Activated naive CD4-positive, alpha-beta T cell treated with anti-CD3 and anti-CD28 coated beads, Interleukin-2, amount 50 U/mL, for 24 hours (primary cell): ENCODE results near the gene SLCO4C1.

ENCODE experiments used
- H3K27ac Mint-ChIP-seq: one replicate; pipeline ENCODE4 v1.8.0; 2021; ENCODE audit warnings: mild to moderate bottlenecking, mixed read lengths
- H3K27me3 Mint-ChIP-seq: one replicate; pipeline ENCODE4 v1.8.0; 2021; ENCODE audit warnings: mixed read lengths
- H3K36me3 Mint-ChIP-seq: one replicate; pipeline ENCODE4 v1.8.0; 2021; ENCODE audit warnings: mixed read lengths
- H3K4me1 Mint-ChIP-seq: one replicate; pipeline ENCODE4 v1.8.0; 2021; ENCODE audit warnings: mixed read lengths
- H3K4me3 Mint-ChIP-seq: one replicate; pipeline ENCODE4 v1.8.0; 2021; ENCODE audit warnings: mild to moderate bottlenecking, mixed read lengths
- H3K9me3 Mint-ChIP-seq: one replicate; pipeline ENCODE4 v1.8.0; 2021; ENCODE audit warnings: mixed read lengths

The SLCO4C1 gene

GRCh38 chr5:102223542-102224477 lies 72.3 kb downstream of the SLCO4C1 start:
- Mint-ChIP-seq H3K27ac (no peak overlapping the region), H3K36me3 (no peaks in the 10 kb centered on the region), H3K4me1 (no peaks in the 10 kb centered on the region), H3K9me3 (no peaks in the 10 kb centered on the region), H3K4me3 (no peak overlapping the region), H3K27me3 (peaks cover 2% of the 10 kb centered on the region)

GRCh38 chr5:102222772-102223171 lies 73.3 kb downstream of the SLCO4C1 start:
- no peaks in the 10 kb centered on the region for H3K9me3 Mint-ChIP-seq

GRCh38 chr5:102221949-102222348 lies 74.1 kb downstream of the SLCO4C1 start:
- no peaks in the 10 kb centered on the region for H3K4me1 Mint-ChIP-seq
- H3K27ac Mint-ChIP-seq, result no peak overlapping the region
- H3K36me3 Mint-ChIP-seq, result no peaks in the 10 kb centered on the region
- H3K4me3 Mint-ChIP-seq, result no peak overlapping the region
- no peaks in the 10 kb centered on the region for H3K9me3 Mint-ChIP-seq
- peaks cover 2% of the 10 kb centered on the region for H3K27me3 Mint-ChIP-seq

More at GRCh38 chr5:102222772-102223171, 73.3 kb downstream of the SLCO4C1 start:
- H3K27me3 Mint-ChIP-seq, result peaks cover 2% of the 10 kb centered on the region
- H3K27ac Mint-ChIP-seq, result no peak overlapping the region
- no peaks in the 10 kb centered on the region for H3K4me1 Mint-ChIP-seq
- H3K36me3 Mint-ChIP-seq, result no peaks in the 10 kb centered on the region
- H3K4me3 Mint-ChIP-seq, result no peak overlapping the region

GRCh38 chr5:102218159-102218558 lies 77.9 kb downstream of the SLCO4C1 start:
- Mint-ChIP-seq H3K4me3 (no peak overlapping the region), H3K9me3 (no peaks in the 10 kb centered on the region), H3K36me3 (no peaks in the 10 kb centered on the region)

GRCh38 chr5:102216678-102217077 lies 79.4 kb downstream of the SLCO4C1 start:
- H3K4me3 Mint-ChIP-seq, result no peak overlapping the region
- no peaks in the 10 kb centered on the region for H3K4me1 Mint-ChIP-seq
- H3K27me3 Mint-ChIP-seq, result peaks cover 2% of the 10 kb centered on the region
- no peak overlapping the region for H3K27ac Mint-ChIP-seq
- no peaks in the 10 kb centered on the region for H3K36me3 Mint-ChIP-seq
- H3K9me3 Mint-ChIP-seq, result no peaks in the 10 kb centered on the region

More at GRCh38 chr5:102218159-102218558, 77.9 kb downstream of the SLCO4C1 start:
- Mint-ChIP-seq H3K27ac (no peak overlapping the region), H3K27me3 (peaks cover 2% of the 10 kb centered on the region), H3K4me1 (no peaks in the 10 kb centered on the region)

- H3K27me3 Mint-ChIP-seq, result no peaks in the 10 kb centered on the region
- H3K27ac Mint-ChIP-seq, result no peak overlapping the region
- no peak overlapping the region for H3K4me3 Mint-ChIP-seq
- H3K36me3 Mint-ChIP-seq, result no peaks in the 10 kb centered on the region
- no peaks in the 10 kb centered on the region for H3K4me1 Mint-ChIP-seq
- no peaks in the 10 kb centered on the region for H3K9me3 Mint-ChIP-seq
Observed at GRCh38 chr5:102211165-102211564, 84.9 kb downstream of the SLCO4C1 start.

- Mint-ChIP-seq H3K4me3 (no peak overlapping the region), H3K9me3 (no peaks in the 10 kb centered on the region), H3K27me3 (peaks cover 3% of the 10 kb centered on the region), H3K27ac (no peak overlapping the region), H3K36me3 (no peaks in the 10 kb centered on the region), H3K4me1 (no peaks in the 10 kb centered on the region)
Observed at GRCh38 chr5:102200861-102201260, 95.2 kb downstream of the SLCO4C1 start.

- no peak overlapping the region for H3K27ac Mint-ChIP-seq
- no peaks in the 10 kb centered on the region for H3K4me1 Mint-ChIP-seq
- no peak overlapping the region for H3K4me3 Mint-ChIP-seq
- H3K9me3 Mint-ChIP-seq, result peaks cover 6% of the 10 kb centered on the region
- H3K27me3 Mint-ChIP-seq, result peaks cover 1% of the 10 kb centered on the region
- no peaks in the 10 kb centered on the region for H3K36me3 Mint-ChIP-seq
Observed at GRCh38 chr5:102196481-102196880, 99.6 kb downstream of the SLCO4C1 start.
